SK-N-SH (cell line): ENCODE results near the gene PCNT.

Source experiments
- FOXM1 ChIP-seq: IDR thresholded peaks from 2 replicates; pipeline ENCODE4 v1.4.0; 2012; ENCODE audit warnings: low read depth, mild to moderate bottlenecking
- RAD21 ChIP-seq: IDR thresholded peaks from 2 replicates; pipeline ENCODE4 v1.6.1; 2012; ENCODE audit warnings: mild to moderate bottlenecking, low read length
- RCOR1 ChIP-seq: fragments of 150-350 bp; IDR thresholded peaks from 2 replicates; pipeline ENCODE4 v1.6.1; 2017; ENCODE audit warnings: antibody characterized with exemption, low read length
- RFX5 ChIP-seq: IDR thresholded peaks from 2 replicates; pipeline ENCODE4 v1.6.1; 2012; ENCODE audit warnings: mild to moderate bottlenecking, improper control_type of control experiment, low read length
- TF ChIP-seq, protein P1 (sequence below): fragments of 200-600 bp; sonication (generic); IDR thresholded peaks from 2 replicates; pipeline ENCODE4 v1.6.1; 2017; ENCODE audit warnings: antibody characterized with exemption, mild to moderate bottlenecking, moderate library complexity

- TF ChIP-seq RAD21 (no peak), RCOR1 (no peak), RFX5 (no peak), FOXM1 (no peak)
- TF ChIP-seq, protein P1, sequence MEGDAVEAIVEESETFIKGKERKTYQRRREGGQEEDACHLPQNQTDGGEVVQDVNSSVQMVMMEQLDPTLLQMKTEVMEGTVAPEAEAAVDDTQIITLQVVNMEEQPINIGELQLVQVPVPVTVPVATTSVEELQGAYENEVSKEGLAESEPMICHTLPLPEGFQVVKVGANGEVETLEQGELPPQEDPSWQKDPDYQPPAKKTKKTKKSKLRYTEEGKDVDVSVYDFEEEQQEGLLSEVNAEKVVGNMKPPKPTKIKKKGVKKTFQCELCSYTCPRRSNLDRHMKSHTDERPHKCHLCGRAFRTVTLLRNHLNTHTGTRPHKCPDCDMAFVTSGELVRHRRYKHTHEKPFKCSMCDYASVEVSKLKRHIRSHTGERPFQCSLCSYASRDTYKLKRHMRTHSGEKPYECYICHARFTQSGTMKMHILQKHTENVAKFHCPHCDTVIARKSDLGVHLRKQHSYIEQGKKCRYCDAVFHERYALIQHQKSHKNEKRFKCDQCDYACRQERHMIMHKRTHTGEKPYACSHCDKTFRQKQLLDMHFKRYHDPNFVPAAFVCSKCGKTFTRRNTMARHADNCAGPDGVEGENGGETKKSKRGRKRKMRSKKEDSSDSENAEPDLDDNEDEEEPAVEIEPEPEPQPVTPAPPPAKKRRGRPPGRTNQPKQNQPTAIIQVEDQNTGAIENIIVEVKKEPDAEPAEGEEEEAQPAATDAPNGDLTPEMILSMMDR: no peak
Measured at GRCh38 chr21:46301759-46302158, 22.2 kb upstream of the PCNT start.
